IPS-NIHi7 (cell line): Measurements from ENCODE around the gene PLA2G2C.

Experiments
- DNase-seq: peaks from one replicate; pipeline ENCODE4 v3.0.0; 2012; ENCODE audit warnings: mixed read lengths; ENCODE audit errors: extremely low spot score

The PLA2G2C gene

GRCh38 chr1:20183616-20184271 is 2.6 kb downstream of the PLA2G2C start:
- no peak for DNase-seq

GRCh38 chr1:20183035-20183434 is 3.3 kb downstream of the PLA2G2C start:
- DNase-seq = no peak

- DNase-seq = no peak
These were observed 3.9 kb downstream of the PLA2G2C start for GRCh38 chr1:20182415-20182814.

- DNase-seq = no peak
These were observed 5.5 kb downstream of the PLA2G2C start for GRCh38 chr1:20180844-20181207.

- no peak for DNase-seq
These were observed 6.0 kb downstream of the PLA2G2C start for GRCh38 chr1:20180129-20180843.

GRCh38 chr1:20179371-20180128 is 6.8 kb downstream of the PLA2G2C start:
- DNase-seq = no peak

- DNase-seq = no peak
These were observed 7.5 kb downstream of the PLA2G2C start for GRCh38 chr1:20178634-20179370.

- DNase-seq = no peak
These were observed 11.2 kb downstream of the PLA2G2C start for GRCh38 chr1:20174937-20175666.

- DNase-seq = no peak
These were observed 14.2 kb downstream of the PLA2G2C start for GRCh38 chr1:20172033-20172590.

- DNase-seq = no peak
These were observed 16.4 kb downstream of the PLA2G2C start for GRCh38 chr1:20169932-20170331.

GRCh38 chr1:20168564-20169491 is 17.5 kb downstream of the PLA2G2C start:
- no peak for DNase-seq

- DNase-seq = no peak
These were observed 19.2 kb downstream of the PLA2G2C start for GRCh38 chr1:20167126-20167525.

- no peak for DNase-seq
These were observed 20.3 kb downstream of the PLA2G2C start for GRCh38 chr1:20166051-20166450.

GRCh38 chr1:20165522-20165951 is 20.8 kb downstream of the PLA2G2C start:
- peak; percentile 59 for DNase-seq

GRCh38 chr1:20164694-20165202 is 21.6 kb downstream of the PLA2G2C start:
- DNase-seq = no peak

GRCh38 chr1:20160034-20160433 is 26.3 kb downstream of the PLA2G2C start:
- DNase-seq = no peak

- DNase-seq = no peak
These were observed 27.8 kb downstream of the PLA2G2C start for GRCh38 chr1:20158358-20159070.

GRCh38 chr1:20154301-20154831 is 32.0 kb downstream of the PLA2G2C start:
- DNase-seq = no peak

GRCh38 chr1:20153000-20153418 is 33.3 kb downstream of the PLA2G2C start:
- DNase-seq = peak; percentile 63
